GM12872 (cell line): ENCODE data around the gene ZBTB3.

Experiments
- TF ChIP-seq, protein P1 (sequence below): IDR thresholded peaks from 3 replicates; pipeline ENCODE4 v1.5.1; 2011; ENCODE audit warnings: low read depth, mild to moderate bottlenecking, low read length, moderate library complexity; ENCODE audit not compliant: insufficient read depth

ZBTB3 gene

GRCh38 chr11:62727165-62727871 is 26.6 kb downstream of the ZBTB3 start, which contains the start of gene HNRNPUL2:
HNRNPUL2 (minus strand) TSS chr11:62727457; CDS start chr11:62727156, 301 bp downstream.
- TF ChIP-seq, protein P1, sequence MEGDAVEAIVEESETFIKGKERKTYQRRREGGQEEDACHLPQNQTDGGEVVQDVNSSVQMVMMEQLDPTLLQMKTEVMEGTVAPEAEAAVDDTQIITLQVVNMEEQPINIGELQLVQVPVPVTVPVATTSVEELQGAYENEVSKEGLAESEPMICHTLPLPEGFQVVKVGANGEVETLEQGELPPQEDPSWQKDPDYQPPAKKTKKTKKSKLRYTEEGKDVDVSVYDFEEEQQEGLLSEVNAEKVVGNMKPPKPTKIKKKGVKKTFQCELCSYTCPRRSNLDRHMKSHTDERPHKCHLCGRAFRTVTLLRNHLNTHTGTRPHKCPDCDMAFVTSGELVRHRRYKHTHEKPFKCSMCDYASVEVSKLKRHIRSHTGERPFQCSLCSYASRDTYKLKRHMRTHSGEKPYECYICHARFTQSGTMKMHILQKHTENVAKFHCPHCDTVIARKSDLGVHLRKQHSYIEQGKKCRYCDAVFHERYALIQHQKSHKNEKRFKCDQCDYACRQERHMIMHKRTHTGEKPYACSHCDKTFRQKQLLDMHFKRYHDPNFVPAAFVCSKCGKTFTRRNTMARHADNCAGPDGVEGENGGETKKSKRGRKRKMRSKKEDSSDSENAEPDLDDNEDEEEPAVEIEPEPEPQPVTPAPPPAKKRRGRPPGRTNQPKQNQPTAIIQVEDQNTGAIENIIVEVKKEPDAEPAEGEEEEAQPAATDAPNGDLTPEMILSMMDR, result 0 out of 3 replicates have a peak, but pooled peaks have one; percentile 7

GRCh38 chr11:62726915-62727164 is 27.1 kb downstream of the ZBTB3 start:
- TF ChIP-seq, protein P1, result no peak

- TF ChIP-seq, protein P1, result no peak
These were observed 27.6 kb downstream of the ZBTB3 start for GRCh38 chr11:62726156-62726914.

DNA sequence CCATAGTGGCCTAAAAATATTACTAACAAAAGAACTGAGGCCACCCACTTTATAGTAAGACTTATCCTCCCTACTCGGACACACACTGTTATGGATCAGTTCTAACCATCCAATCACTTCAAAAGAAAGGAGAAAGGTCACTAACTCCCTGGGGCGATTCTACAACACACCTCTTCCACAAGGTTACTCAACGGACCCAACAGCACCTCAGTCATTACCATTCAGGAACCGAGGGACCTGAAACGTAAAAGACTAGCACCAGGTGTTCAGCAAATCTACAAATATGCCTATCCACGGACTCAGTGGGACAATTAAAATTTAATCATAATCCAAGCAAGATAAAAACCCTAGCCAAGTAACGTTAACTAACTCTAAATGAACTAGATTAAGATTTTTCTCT is 28.3 kb downstream of the ZBTB3 start:
- TF ChIP-seq, protein P1, result no peak

GRCh38 chr11:62724171-62724570 is 29.8 kb downstream of the ZBTB3 start:
- TF ChIP-seq, protein P1, result no peak

- TF ChIP-seq, protein P1, result no peak
These were observed 32.0 kb downstream of the ZBTB3 start for GRCh38 chr11:62721994-62722393.

- TF ChIP-seq, protein P1, result no peak
These were observed 34.5 kb downstream of the ZBTB3 start for GRCh38 chr11:62719302-62719978.
